Activated effector memory CD4-positive, alpha-beta T cell treated with Interleukin-2 at 50 U/mL for 16 hours (primary cell): ENCODE results near the gene PGPEP1.
"Not testable (repeated sequence)": the region's sequence is repeated elsewhere in the genome, so short reads cannot be mapped to it uniquely, and the experiment has no call there.

Experiments
- DNase-seq: peaks from one replicate; pipeline ENCODE4 v3.0.0-alpha.2; 2020

PGPEP1 gene

DNA sequence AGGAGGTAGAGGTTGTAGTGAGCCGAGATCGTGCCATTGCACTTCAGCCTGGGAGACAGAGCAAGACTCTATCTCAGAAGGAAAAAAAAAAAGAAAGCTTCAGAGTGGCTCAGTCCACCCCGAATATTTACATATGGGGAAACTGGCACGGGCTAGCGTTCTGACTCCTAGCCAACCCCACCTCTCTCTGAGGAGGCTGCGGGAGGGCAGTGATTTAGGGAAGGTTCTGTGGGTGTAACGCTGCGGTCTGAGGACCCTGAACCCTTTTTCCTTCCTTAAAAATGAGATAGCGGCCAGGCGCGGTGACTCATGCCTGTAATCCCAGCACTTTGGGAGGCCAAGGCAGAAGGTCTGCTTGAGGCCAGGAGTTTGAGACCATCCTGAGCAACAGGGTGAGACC is 52.0 kb downstream of the PGPEP1 start:
- DNase-seq = no peak

DNA sequence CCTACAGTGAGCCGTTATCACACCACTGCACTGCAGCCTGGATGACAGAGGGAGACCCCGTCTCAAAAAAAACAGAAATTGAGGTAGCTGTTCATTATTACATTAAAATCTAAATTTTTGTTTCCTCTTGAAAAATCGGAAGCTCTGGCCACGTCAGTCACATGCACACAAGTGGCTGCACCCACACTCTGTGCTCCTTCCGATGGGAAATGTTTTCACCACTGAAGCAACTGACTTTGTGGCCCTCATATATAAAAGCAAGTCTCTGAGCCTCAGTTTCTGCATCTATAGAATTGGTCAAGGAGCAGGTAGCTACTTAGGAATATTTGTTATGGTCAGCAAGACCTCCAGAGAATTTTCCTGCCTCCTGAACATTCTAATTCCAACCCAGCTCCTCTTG is 52.5 kb downstream of the PGPEP1 start:
- no peak for DNase-seq

DNA sequence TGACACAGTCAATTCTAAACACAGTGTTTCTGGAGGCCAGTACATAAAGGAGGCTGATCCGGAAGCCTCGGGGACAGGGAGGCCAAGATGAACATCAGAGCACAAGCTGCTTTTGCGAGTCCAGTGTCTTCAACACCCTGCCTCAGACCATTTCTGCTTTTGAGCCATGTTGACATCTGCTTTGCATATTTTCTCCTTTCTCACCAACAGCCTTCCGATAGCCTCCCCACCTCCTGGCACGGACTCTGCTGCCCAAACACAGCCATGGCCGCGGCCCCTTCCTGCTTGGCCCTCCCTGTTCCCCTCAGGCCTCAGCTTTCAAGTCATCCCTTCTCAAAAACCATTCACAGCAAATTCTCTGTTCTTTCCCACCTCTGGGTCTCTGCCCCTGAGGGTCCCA is 53.4 kb downstream of the PGPEP1 start:
- no peak for DNase-seq

DNA sequence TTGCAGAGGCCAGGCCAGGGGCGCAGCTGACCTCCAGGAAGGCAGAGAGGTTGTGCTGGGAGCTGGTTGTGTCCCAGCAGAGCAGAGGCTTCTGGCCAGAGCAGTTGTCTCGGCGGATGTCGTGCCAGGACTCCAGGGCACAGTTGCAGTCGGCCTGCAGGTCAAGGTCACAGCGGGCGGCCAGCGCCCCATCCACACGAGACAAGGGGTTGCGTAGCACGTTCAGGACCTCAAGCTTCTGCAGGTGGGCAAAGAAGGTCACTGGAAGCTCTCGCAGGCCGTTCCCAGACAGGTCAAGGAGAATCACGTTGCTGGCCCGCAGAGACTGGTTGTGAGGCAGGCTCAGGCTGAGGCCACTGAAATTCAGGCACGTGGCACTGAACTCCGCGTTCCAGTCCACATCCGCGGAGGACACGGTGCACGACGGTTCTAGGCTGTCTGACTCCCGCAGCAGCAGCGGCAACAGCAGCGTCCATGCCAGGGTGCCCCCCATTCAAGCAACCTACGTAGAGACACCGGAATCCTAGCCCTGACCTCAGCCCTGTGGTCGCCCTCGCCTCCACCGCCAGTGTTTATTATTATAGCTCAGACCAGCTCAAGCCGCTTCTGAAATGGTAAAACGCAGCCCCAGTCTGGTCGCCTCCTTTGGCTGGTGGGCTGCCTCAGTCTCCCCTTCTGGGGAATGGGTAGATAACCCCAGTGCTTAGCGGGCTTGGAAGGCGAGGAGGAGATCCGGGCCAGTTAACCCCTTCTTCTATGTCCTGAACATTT is 56.3 kb downstream of the PGPEP1 start:
- no peak for DNase-seq

DNA sequence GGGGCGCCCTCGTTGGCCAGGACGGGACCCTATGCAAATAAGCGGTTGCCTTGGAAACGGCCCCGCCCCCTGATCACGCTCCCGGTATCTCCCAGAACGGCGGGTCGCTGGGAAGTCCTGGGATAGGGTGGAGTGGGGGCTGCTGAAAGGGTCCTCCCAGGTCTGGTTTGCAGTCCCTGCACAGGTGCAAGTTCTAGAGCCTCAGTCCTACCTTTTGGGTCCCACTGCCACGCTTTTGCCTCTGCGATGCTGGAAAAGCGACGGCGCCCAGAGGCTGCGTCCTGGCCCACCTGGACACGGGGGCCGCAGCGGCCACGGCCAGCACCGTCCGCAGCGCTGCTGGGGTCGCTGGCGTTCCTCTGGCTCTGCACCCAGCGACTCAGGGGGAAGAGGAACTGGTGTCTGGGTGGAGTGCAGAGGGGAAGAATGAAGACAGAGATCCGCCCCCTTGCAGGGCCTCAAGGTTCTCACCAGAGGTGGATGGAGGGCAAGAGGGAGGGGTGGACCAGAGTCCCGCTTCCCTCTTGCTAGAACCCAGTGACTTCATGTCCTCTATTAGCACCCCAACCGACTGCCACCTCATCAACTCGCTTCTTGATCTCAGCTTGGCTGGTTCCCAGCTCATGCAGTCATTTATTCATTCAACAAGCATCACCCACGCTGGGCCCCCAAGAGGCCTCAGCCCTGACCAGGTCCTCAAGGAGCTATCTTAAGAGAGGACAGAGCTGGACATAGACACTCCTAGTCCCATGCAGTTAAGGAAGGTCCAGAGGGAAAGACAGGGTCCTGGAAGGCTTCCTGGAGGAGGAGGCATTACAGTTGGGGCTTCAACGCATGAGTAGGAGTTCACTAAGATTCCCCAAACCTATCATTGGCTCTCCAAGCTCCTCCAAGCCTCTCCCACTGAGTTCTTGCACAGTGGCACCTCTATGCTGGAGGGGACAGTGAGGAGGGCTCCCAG is 57.1 kb downstream of the PGPEP1 start, which contains the start of gene LRRC25:
Gene LRRC25, minus strand, starts transcription at position 381 of the 961 bp plus-strand sequence. CDS start 659 bp downstream, outside the sequence.
- no peak for DNase-seq

DNA sequence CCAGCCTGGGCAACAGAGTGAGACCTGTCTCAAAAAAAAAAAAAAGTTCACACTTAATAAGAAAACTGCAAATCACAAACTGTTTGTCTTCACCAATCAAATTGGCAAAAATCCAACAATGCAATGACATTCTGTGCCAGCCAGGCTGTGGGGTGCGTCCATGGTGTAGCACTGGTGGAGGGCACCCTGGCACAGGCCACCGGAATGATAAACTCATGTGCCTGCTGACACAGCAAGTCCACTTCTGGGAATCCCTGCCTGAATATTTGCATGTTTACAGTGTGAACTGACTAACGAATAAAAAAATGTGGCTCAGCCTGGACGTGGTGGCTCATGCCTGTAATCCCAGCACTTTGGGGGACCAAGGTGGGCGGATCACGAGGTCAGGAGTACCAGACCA is 58.6 kb downstream of the PGPEP1 start:
- no peak for DNase-seq

DNA sequence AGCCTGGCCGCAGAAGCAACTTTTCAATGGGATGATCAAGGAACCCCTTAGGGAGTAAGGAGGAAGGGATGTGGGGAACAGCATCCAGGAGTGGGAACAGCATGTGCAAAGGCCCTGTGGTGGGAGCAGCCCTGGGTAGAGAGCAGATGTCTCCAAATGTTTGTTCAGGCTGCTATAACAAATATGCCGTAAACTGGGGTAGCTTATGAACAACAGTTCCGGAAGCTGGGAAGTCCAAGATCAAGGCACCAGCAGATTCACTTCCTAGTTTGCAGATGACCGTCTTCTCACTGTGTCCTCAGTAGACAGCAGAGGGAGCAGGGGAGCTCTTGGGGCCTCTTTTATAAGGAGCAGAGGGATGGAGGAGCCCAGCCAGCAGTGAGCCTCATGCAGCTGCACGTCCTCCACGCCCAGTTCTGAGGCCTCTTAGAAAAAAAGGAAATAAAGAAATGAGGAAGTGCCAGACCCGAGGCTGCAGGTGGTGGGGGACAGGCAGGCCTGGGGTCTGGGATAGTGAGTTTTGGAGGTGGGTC is 61.2 kb downstream of the PGPEP1 start:
- no peak for DNase-seq

DNA sequence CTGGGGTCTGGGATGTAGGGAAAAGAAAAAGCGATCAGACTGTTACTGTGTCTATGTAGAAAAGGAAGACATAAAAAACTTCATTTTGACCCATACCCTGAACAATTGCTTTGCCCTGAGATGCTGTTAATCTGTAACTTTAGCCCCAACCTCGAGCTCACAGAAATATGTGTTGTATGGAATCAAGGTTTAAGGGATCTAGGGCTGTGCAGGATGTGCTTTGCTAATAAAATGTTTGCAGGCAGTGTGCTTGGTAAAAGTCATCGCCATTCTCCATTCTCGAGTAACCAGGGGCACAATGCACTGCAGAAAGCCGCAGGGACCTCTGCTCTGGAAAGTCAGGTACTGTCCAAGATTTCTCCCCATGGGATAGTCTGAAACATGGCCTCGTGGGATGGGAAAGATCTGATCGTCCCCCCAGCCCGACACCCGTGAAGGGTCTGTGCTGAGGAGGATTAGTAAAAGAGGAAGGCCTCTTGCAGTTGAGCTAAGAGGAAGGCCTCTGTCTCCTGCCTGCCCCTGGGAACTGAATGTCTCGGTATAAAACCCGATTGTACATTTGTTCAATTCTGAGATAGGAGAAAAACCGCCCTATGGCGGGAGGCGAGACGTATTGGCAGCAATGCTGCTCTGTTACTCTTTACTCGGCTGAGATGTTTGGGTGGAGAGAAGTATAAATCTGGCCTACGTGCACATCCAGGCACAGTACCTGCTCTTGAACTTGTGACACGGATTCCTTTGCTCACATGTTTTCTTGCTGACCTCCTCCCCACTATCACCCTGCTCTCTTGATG is 62.3 kb downstream of the PGPEP1 start:
- DNase-seq = not testable (repeated sequence)

DNA sequence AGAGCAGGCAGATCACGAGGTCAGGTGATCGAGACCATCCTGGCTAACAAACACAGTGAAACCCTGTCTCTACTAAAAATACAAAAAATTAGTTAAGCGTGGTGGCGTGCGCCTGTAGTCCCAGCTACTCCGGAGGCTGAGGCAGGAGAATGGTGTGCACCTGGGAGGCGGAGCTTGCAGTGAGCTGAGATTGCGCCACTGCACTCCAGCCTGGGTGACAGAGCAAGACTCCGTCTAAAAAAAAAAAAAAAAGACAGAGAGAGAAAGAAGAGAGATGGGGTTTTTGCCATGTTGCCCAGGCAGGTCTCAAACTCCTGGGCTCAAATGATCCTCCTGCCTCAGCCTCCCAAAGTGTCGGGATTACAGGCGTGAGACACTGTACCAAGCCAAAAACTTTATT is 65.4 kb downstream of the PGPEP1 start:
- not testable (repeated sequence) for DNase-seq

DNA sequence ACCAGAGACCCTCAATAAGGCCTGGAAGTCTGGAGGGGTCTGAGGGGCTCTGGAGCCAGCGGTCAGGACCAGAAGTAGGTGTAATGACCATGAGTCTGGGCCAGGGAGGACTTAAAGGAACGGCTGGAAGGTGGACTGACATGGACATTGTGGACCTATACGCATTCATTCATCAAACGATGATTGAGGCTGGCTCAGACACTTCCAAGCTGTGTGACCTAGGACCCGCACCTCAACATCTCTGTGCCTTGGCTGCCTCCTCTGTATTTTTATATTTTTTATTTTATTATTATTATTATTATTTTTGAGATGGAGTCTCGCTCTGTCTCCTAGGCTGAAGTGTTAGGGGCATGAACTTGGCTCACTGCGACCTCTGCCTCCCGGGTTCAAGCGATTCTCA is 66.4 kb downstream of the PGPEP1 start:
- DNase-seq = no peak

DNA sequence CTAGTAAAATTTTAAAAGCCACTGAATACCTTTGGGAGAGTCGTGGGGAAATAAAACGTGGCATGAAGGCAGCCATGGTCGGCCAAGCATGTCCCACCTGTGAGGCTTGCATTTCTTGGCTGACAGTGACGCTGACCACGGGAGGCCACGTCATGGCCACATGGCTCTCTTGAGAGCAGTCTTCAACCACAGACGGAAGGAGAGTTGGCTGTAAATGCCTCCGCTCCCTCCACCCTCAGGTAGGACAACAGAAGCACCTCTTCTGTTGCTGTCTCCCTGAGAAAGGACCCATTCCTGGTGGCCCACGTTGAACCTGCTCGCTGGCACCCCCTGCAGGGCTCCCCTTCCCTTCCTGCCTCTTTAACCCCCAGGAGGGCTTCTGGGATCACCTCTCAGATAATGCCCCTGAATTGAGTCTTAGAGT is 67.7 kb downstream of the PGPEP1 start:
- DNase-seq = no peak

DNA sequence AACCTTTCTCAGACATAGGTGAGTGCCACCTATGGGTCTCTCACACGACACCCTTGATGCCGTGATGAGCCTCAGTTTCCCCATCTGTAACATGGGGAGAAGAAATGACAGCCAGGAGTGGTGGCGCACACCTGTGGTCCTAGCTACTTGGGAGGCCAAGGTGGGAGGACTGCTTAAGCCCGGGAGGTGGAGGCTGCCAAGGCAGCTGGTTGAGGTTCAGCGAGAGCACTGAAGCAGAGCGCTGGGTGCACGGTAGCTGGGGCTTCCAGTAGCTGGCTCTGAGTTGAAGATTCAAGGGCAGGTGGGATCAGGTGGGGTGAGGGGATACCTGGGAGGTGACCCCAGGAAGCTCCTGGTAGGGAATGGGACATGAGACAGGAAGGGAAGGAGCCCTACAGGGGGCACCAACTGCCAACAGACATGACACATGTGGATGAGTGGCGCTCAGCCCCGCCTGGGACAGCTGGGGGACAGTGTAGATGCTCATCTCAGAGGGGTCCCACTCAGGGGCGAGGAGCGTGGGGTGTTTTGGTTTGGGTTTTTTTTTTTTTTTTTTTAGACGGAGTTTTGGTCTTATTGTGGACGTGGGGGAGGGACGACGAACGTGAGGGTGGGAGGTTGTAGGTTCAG is 72.3 kb downstream of the PGPEP1 start:
- DNase-seq = no peak

DNA sequence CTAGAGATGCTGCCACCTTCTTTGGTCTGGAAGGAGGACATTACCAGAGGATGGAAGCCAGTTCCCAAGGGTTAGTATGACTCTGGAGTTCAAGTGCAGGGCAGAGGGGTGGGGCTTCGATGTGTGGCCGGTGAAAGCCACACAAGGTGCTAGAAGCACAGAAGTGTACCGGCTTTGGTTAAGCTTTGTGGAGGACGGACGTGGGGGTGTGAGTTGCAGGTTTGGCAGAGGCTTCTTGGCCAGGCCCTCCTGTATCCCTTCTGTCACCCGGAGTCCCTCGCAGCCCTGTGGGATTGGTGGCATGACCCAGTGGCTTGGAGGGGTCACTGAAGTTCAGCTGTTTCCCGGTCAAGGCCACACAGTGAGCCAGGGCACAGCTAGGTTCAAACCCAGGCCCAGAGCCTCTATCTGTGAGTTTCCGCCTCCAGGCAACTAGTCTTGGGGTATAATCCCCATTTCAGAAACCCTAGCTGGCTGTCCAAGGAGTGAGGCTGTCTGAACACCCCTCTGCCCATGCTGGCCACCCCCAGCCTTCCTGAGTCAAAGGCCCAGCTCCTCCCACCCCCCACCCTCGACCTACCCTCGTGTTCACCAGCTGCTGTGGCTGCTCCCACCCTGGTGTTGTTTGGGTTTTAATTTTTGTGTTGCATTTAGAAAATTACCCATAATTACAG is 74.2 kb downstream of the PGPEP1 start:
- no peak for DNase-seq

DNA sequence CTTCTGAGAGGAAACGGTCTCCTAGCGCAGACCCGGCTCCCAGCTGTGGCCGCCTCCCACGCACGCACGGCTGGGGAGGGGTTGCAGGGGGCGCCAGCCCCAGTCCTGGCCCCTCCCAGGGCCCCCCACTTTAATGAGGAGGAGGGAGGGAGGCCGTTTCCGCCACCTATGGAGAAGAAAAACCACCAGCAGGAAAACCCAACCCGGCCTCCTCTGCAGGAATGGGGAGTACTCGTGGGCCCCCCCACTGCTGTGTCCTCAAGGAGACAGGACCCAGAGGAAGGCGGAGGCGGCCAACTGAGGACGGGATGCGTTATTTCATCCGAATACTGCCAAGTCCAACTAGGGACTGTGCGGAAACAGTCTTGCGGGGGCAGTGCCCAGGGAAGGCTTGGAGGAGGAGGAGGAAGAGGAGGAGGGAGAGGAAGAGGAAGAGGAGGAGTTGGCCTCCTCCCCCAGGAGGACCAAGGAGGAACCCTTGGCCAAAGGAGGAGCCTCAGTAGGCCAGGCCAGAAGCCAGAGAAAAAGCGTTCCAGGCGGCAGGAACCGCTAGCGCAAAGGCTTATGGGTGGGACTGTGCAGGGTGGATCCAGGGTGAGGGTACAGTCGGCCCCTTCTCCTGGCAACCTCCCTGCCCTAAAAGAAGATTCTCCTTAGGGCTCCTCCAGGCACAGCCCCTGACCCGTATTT is 74.9 kb downstream of the PGPEP1 start:
- no peak for DNase-seq

DNA sequence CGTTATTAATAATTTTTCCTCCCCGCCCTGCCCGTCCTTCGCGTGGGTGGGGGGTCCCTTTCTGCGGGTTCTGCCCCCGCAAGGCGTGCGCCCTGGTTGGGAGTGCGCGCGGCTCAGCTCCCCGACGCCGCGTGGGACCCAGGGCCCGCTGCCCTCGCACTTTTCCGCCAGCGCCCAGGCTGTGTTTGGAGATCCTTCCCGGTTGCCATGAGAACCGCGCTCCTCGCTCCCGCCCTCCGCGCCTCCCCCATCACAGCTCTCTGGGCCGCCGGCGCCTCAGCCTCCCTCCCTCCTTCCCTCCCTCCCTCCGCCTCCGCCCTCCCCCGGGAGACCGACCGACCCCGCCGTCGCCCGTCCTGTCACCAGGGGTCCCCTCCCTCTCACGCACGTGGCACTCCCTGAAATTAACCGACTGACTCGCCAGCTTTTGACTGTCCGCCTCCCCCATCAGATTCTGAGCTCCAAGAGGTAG is 76.4 kb downstream of the PGPEP1 start:
- peak; percentile 41 for DNase-seq

DNA sequence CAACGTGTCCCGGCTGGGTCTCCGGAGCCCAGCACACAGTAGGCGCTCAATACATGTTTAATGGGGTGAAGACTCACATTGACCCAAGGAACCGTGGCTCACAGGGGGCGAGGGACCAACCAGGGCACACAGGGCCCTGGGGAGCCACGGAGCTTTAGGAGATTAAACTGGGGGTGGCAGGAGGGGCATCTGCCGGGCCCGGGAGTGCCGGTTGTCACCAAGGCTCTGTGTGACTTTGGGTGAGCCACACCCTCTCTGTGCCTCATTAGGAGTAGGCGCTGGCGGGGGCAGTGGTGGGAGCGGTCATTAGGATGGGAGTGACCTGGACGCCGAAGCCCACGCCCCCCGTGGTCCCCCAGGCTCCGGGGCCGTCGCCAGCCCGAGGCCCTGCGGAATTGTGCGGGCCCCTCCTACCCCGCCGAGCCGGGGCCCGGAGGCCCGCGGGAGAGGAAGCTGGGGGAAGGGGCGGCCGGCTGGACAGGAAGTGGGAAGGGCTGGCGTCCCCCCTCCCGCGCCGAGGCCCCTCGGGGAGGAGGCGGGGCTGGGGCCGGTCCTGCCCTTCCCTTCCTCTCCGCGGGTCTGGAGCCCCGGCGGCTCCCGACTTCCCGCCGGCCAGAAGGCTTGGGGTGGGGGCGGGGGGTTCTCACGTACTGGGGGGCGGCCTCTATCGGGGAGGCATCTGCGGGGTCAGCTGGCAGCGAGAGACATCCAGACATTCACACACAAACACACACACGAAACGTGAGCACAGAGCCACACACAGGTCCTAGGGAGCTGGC is 77.0 kb downstream of the PGPEP1 start:
- DNase-seq = no peak

DNA sequence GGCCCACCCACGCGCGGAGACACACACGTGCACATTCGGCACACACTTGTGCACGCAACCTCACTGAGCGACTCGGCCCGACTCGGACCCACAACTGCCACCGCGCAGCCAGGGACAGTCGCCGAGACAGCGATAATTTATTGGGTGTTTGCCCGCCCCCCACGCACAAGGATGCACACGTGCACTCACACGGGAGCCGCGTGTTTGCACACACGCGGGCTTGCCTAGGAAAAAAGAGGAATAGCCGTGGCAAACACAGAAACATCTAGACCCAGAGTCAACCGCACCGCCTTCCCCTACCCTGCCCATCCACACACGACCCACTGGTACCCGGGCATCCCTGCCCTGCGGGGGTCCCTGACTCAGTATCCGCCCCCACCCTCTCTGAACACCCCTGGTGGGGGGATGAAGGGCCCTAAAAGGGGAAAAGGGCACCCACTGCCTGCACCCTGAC is 77.7 kb downstream of the PGPEP1 start:
- DNase-seq = no peak

DNA sequence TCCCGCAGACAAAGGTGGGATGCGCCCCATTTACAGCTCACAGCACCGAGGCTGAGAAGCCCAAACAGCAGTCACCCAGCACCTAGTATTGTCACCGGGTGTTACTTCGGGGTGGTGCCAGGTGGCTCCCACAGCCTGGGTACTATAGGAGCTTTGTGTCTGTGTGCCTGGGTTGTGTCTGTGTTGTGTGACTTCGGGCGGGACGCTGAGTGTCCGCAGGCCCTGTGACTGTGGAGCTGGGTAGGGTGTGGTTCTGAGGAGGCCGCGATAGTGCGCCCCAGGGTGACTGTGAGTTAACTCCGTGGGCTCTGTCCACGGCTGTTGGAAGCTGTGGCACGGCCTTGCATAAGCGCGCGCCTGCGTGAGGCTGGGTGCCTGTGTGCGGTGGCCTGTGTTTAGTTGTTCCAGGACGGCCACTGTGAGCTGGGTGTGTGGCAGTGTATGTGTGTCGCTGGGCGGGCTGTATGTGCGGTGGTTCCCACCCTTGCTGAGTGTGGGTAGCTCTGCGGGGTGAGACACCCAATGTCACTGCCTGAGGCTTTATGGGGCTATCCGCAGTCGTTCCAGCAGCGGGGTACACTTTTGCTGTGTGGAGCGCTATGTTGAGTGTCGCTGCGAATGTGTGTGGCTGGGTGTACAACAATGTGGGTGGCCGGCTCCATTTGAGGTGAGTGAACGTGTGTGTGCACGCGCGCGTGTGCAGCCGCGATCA is 78.2 kb downstream of the PGPEP1 start:
- no peak for DNase-seq

DNA sequence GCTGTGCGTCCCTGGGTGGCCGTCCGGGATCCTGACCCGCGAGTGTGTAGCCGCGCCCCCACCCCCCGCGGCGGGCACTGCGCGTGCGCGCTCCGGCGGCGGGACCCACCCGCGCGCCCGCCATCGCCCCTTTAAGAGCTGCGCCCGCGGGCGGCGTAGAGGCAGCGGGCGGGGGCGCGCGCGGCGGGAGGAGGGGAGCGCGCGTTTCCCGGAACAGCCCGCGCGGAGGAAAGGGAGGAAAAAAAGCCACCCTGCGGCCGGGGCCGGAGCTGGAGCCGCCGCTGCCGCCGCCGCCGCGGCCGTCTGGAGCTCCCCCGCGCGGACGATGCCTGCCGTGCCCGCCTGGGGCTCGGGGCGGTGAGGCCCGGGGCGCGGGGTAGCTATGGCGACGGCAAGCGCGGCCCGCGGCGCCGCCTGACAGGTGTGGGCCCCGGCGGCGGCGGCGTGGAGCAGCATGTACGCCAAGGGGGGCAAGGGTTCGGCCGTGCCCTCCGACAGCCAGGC is 78.8 kb downstream of the PGPEP1 start, which contains the start of gene SSBP4:
Gene SSBP4, plus strand, starts transcription at position 204 of the 504 bp plus-strand sequence. Its CDS starts 251 bp downstream, at position 455.
- DNase-seq = peak; percentile 67
